OCI-M2 (cell line): ENCODE measurements around the gene FAM20C.
"Not testable (repeated sequence)": the region's sequence is repeated elsewhere in the genome, so short reads cannot be mapped to it uniquely, and the experiment has no call there.

Source experiments
- DNase-seq: peaks from one replicate; lab custom pipeline; 2025; ENCODE audit not compliant: unreplicated experiment; lab: John Stamatoyannopoulos, UW

FAM20C gene

GRCh38 chr7:255721-256361, 63.5 kb downstream of the FAM20C start:
- DNase-seq, result no peak

DNA sequence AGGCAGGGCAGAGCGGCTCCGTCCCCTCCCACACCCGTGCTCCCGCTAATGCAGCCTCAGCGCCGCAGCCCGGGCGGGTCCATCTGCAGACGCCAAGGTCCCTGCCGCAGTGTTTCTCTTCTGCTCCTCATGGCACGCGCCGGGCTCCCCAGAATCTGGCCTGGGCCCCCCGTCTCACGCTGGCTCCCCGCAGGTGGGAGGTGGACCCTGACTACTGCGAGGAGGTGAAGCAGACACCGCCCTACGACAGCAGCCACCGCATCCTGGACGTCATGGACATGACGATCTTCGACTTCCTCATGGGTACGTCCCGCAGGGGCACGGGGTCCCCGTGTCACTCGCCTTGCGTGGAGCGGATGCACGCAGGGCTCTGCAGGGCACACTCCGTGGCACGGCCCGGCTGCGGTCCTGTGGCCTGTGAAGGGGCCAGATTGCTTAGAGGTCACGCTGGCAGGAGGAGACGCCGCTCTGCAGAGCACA, 64.1 kb downstream of the FAM20C start:
- DNase-seq, result no peak

DNA sequence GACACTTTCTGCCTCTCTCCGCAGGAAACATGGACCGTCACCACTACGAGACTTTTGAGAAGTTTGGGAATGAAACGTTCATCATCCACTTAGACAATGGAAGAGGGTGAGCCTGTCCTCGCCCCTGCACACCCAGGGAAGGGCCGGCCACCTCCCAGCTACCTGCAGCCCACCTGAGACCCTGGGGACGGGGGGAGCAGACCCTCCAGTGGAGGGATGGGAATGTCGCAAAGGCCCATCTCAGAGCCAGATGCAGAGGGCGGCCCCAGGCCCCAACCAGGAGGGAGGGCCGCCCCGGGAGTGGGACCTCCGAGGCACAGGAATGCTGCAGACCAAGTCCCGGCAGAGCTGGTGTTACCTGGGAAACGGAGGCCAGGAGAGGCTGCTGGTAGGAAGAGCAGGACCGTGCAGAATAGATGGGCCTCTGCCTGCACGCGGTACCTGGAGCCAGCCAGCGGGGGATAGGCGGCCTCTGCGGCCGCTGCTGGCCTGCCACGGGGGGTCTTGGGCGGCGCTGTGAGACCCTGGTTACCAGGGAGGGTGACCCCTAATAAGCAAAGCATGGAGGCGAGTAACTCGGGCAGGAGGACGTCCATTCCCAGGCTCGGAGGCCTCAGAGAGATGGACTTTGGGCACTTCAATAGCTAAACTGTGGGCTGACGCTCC, 64.7 kb downstream of the FAM20C start:
- DNase-seq, result no peak

DNA sequence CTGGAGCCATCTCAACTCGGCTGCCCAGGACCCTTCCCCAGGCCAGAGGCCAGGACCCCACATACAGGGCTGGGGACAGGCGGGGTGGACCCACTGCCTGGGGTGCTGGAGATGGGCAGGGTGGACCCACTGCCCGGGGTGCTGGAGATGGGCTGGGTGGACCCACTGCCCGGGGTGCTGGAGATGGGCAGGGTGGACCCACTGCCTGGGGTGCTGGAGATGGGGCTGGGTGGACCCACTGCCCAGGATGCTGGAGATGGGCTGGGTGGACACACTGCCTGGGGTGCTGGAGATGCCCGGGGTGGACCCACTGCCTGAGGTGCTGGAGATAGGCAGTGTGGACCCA, 65.2 kb downstream of the FAM20C start:
- no peak for DNase-seq

GRCh38 chr7:258476-259190, 66.3 kb downstream of the FAM20C start:
- no peak for DNase-seq

DNA sequence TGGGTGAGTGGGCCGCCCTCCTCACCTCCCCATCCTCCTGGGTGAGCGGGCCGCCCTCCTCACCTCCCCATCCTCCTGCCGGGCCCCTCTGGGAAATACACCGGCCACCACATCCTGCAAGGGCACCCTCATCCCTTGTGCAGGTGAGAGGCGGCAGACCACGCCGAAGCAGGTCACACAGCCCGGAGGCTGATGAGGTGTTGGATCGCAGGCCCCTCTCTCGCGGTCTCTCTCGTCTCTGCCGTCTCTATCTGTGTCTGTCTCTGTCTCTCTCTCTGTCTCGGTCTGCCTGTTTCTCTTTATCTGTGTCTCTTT, 66.8 kb downstream of the FAM20C start:
- DNase-seq, result no peak

DNA sequence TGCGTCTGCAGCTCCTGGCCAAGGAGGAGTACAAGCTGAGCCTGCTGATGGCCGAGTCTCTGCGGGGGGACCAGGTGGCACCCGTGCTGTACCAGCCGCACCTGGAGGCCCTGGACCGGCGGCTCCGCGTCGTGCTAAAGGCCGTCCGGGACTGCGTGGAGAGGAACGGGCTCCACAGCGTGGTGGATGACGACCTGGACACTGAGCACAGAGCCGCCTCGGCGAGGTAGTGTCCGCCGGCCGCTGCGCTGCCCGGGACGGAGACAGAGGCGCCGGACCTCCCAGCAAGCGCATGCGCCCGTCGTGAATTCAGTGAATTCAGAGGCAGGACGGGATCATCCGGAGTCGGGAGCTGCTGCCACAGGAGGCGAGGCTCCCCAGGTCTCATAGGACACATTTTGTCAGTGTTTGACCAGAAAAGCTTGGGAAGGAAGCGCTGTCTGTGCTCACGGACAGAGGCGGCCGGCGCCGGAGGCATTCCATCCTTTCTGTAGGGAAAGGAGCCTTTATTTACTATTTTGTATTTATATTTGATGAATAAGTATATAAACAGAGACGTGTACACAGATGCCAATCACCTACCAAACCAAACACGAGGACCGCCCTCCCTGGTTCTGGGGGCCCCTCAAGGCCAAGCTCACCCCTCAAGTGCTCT, 67.5 kb downstream of the FAM20C start:
- DNase-seq, result no peak

DNA sequence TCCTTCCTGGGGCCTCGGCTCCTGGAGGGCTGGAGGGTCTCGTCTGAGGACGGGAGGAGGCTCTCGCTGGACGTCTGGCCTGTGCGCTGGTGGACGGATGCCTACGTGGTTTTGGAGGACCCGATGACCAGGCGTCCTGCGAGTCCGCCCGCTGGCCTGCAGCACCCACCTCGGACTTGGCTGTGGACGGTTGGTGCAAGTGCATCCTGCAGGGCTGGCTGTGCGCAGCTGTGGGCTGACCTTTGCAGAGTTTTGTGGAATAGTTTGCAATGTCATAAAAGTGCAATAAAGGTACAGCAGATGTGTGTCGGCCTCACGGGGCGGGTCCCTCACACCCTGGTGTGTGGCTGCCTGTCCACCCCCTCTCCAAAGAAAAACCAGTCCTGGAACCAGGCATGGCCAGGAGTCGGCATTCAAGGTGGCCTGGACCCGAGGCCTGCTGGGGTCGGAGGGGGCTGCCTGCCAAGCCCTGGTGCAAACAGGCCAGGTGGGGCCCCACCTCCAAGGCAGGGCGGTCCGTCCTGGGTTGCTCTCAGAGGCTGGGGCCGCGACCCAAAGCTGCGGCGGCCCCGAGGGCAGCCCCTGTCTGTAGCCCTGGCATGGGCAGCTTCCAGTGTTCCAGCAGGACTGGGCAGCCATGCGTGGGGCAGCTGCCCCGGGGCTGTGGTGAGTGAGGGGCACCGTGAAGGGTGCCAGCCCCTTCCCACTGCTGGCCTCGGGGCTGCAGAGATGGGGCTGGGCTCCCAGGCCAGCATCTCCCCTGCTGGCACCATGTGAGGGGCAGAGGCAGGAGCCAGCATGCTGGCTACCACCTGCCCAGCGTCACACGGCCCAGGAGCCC, 68.3 kb downstream of the FAM20C start:
- DNase-seq, result no peak

- DNase-seq, result no peak
Observed at GRCh38 chr7:261341-262250, 69.2 kb downstream of the FAM20C start.

DNA sequence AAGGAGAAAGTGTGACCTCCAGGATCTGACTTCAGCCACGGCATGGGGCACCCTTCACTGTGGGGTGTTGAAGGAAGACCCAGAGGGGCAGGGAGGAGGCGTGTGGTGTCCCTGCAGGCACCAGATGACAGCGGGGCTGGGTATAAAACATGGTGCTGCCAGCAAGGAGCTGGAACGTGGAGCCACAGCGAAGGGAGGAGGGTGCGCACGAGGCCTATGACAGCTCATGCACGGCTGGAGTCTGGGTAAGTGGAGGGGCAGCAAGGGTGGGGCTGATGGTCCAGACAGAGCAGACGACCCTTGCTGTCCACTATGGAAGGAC, 69.8 kb downstream of the FAM20C start:
- DNase-seq, result no peak

DNA sequence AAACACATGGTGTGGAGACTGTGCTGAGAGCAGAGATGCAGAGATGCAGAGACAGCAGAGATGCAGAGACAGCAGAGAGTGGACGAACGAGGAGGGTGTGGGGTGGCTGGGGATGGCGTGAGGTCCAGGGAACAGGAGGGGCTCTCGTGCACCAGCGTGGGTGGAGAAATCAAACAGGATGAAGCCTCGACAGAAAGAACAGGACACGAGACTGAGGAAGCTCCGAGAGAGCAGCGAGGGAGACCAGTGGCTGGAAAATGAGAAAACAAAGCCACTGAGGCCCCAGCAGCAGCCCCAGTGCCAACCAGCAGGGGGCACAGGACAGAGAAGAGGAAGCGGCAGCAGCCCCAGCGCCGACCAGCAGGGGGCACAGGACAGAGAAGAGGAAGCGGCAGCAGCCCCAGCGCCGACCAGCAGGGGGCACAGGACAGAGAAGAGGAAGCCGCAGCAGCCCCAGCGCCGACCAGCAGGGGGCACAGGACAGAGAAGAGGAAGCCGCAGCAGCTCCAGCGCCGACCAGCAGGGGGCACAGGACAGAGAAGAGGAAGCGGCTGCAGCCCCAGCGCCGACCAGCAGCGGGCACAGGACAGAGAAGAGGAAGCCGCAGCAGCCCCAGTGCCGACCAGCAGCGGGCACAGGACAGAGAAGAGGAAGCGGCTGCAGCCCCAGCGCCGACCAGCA, 70.4 kb downstream of the FAM20C start:
- DNase-seq, result not testable (repeated sequence)

DNA sequence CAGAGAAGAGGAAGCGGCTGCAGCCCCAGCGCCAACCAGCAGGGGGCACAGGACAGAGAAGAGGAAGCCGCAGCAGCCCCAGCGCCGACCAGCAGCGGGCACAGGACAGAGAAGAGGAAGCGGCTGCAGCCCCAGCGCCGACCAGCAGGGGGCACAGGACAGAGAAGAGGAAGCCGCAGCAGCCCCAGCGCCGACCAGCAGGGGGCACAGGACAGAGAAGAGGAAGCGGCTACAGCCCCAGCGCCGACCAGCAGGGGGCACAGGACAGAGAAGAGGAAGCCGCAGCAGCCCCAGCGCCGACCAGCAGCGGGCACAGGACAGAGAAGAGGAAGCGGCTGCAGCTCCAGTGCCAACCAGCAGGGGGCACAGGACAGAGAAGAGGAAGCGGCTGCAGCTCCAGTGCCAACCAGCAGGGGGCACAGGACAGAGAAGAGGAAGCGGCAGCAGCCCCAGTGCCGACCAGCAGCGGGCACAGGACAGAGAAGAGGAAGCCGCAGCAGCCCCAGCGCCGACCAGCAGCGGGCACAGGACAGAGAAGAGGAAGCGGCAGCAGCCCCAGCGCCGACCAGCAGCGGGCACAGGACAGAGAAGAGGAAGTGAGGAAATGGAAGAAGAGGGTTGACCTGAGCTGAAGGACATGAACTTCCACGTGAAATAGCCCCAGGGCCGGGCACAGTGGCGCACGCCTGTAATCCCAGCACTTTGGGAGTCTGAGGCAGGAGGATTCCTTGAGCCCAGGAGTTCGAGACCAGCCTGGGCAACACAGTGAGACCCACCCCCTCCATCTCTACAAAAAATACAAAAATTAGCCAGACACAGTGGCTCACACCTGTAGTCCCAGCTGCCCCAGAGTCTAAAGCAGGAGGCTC, 71.3 kb downstream of the FAM20C start:
- not testable (repeated sequence) for DNase-seq

DNA sequence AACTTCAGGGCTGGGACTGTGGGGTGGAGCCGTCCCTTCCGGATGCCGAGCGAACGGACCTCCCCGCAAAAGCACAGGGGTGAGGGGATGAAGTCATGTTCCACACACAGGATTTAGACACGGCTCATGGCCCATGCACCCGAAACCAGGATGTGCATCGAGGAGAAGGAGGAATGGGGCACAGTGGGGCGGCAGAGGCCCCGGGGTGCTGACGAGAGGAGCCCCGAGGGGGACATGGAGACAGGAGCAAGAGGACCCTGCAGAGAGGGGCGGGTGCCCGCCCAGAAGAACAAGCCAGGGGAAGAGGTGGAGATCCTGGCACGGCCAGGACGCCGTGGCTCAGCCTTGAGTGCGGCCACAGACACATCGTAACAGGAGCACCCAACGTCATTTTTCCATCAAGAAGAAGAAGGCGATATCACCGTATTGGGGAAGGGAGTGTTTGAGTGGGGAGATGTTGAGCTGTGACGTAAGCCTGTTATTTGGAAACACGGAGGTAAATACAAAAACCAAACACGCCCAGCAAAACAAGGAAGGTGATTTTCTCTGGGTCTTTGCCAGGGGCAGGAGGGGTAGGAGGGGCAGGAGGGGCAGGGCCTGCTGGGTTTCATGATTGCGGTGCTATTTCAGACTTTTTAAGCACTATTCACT, 72.3 kb downstream of the FAM20C start:
- DNase-seq, result no peak

GRCh38 chr7:265192-265997, 73.0 kb downstream of the FAM20C start:
- DNase-seq, result no peak

- DNase-seq, result no peak
Observed at GRCh38 chr7:265998-266850, 73.9 kb downstream of the FAM20C start.
